ENCODE data around the gene CDC42EP2. TPM values are rescaled to one million over a fixed set of nuclear protein-coding genes. Genes with fewer than 3 reads are reported as not detected.
"Not testable (repeated sequence)": the region's sequence is repeated elsewhere in the genome, so short reads cannot be mapped to it uniquely, and the experiment has no call there.

Gene CDC42EP2
- total RNA-seq, 3 donors from 2014 or later = 11.3 to 20.8 (median 13.4) TPM

DNA sequence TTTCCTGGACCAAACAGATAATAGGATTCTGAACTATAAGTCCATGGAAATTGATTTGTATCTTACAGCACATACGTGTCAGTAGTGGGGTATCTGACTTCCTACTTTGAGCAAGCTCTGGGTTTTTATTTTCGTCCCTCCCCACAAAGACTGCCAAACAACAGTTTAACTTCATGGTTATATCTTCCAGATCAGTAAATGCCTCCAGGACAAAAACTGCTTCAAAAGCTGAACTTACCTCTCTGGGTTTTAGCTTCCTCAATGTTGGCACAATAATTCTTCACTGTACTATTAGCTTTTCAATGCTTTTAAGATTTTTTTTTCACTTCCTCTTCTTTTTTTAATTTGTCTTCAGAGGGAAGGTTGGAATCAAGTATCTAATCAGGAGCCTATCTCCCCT is 14.8 kb downstream of the CDC42EP2 start:
- Histone ChIP-seq H3K4me1 (peaks cover 0 to 2% of the 10 kb centered on the region in 2 donors), H3K9me3 (no peaks in the 10 kb centered on the region), H3K27me3 (no peaks in the 10 kb centered on the region), H3K36me3 (no peaks in the 10 kb centered on the region), H3K4me3 (peak overlapping the region in 2 of 3 donors; percentile 17 to 30), H3K27ac (peak overlapping the region; percentile 58 to 63)
- DNase-seq (ENCODE audit: low spot score in 2 of 2) = no peak
- intact Hi-C loops (cut with DNase I; ENCODE audit: low total_unique reads) = no loop called here
- TF ChIP-seq, protein P1, sequence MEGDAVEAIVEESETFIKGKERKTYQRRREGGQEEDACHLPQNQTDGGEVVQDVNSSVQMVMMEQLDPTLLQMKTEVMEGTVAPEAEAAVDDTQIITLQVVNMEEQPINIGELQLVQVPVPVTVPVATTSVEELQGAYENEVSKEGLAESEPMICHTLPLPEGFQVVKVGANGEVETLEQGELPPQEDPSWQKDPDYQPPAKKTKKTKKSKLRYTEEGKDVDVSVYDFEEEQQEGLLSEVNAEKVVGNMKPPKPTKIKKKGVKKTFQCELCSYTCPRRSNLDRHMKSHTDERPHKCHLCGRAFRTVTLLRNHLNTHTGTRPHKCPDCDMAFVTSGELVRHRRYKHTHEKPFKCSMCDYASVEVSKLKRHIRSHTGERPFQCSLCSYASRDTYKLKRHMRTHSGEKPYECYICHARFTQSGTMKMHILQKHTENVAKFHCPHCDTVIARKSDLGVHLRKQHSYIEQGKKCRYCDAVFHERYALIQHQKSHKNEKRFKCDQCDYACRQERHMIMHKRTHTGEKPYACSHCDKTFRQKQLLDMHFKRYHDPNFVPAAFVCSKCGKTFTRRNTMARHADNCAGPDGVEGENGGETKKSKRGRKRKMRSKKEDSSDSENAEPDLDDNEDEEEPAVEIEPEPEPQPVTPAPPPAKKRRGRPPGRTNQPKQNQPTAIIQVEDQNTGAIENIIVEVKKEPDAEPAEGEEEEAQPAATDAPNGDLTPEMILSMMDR (IDR thresholded peaks at IDR 0.05) = no peak
- no peak for TF ChIP-seq POLR2AphosphoS5 (IDR thresholded peaks at IDR 0.05)
- TF ChIP-seq POLR2A (IDR thresholded peaks at IDR 0.05) = no peak

DNA sequence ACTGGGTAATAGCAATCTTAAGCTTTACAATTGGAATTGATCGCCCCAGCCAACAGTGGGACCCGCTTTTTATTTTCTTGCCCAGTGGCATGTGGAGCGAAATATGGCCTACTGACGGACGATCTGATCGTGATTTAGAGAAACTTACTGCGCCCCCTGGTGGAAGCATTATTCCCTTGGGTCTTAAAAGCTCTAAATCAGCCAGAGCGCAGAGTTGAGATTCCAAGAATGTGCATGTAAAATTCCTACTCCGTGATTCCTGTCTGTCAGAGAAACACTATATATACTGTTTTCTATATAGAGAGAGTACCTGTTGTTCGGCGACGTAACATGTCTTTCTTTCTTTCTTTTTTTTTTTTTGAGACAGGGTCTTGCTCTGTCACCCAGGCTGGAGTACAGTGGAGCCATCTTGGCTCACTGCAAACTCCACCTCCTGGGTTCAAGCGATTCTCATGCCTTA is 15.3 kb downstream of the CDC42EP2 start:
- Histone ChIP-seq H3K4me1 (peaks cover 0 to 7% of the 10 kb centered on the region in 2 donors), H3K9me3 (no peaks in the 10 kb centered on the region), H3K36me3 (no peaks in the 10 kb centered on the region), H3K4me3 (peak overlapping the region in 2 of 3 donors; percentile 17 to 30), H3K27ac (peak overlapping the region; percentile 58 to 63), H3K27me3 (no peaks in the 10 kb centered on the region)
- intact Hi-C loops (cut with DNase I; ENCODE audit: low total_unique reads) = no loop called here
- DNase-seq (ENCODE audit: low spot score in 2 of 2) = peak; percentile 82 to 86
- TF ChIP-seq, protein P1 (IDR thresholded peaks at IDR 0.05) = peak; percentile 84 to 93 (median 86)
- no peak for TF ChIP-seq POLR2A (IDR thresholded peaks at IDR 0.05)

DNA sequence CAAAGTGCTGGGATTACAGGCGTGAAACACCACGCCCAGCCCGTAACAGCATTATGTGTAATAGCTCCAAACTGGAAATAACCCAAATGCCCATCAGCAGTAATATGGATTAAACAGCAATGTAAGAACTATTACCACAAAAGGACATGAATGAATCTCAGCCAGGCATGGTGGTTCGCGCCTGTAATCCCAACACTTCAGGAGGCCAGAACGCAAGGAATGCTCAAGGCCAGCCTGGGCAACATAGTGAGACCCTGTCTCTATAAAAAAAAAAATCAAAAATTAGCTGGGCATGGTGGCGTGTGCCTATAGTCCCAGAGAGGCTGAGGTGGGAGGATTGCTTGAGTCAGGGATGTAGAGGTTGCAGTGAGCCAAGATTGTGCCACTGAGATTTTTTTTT is 15.9 kb downstream of the CDC42EP2 start:
- no peak for DNase-seq (ENCODE audit: low spot score in 2 of 2)
- no peaks in the 10 kb centered on the region for H3K9me3 ChIP-seq
- no peaks in the 10 kb centered on the region for H3K27me3 ChIP-seq
- H3K4me3 ChIP-seq = no peak overlapping the region
- intact Hi-C loops (cut with DNase I; ENCODE audit: low total_unique reads) = no loop called here
- H3K4me1 ChIP-seq = peaks cover 0 to 13% of the 10 kb centered on the region in 2 donors
- H3K27ac ChIP-seq = peak overlapping the region in 1 of 2 donors; percentile 21
- TF ChIP-seq POLR2A (IDR thresholded peaks at IDR 0.05) (no peak), POLR2AphosphoS5 (IDR thresholded peaks at IDR 0.05) (no peak)
- TF ChIP-seq, protein P1 (IDR thresholded peaks at IDR 0.05) = no peak
- no peaks in the 10 kb centered on the region for H3K36me3 ChIP-seq

DNA sequence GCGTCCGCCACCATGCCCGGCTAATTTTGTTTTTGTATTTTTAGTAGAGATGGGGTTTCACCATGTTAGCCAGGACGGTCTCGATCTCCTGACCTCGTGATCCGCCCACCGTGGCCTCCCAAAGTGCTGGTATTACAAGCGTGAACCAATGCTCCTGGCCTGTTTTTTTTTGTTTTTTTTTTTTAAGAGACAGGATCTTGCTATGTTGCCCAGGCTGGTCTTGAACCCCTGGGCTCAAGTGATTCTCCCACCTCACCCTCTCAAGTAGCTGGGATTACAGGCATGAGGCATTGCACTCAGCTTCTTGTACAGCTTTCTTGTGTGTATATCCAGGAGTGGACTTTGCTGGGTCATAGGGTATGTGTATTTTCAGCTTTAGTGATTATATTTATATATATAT is 17.9 kb downstream of the CDC42EP2 start:
- H3K27ac ChIP-seq; H3K9me3 ChIP-seq; intact Hi-C loops (cut with DNase I; ENCODE audit: low total_unique reads); H3K4me3 ChIP-seq; DNase-seq (ENCODE audit: low spot score in 2 of 2); H3K36me3 ChIP-seq; H3K27me3 ChIP-seq: not testable (repeated sequence)
- peaks cover 0 to 17% of the 10 kb centered on the region in 2 donors for H3K4me1 ChIP-seq

DNA sequence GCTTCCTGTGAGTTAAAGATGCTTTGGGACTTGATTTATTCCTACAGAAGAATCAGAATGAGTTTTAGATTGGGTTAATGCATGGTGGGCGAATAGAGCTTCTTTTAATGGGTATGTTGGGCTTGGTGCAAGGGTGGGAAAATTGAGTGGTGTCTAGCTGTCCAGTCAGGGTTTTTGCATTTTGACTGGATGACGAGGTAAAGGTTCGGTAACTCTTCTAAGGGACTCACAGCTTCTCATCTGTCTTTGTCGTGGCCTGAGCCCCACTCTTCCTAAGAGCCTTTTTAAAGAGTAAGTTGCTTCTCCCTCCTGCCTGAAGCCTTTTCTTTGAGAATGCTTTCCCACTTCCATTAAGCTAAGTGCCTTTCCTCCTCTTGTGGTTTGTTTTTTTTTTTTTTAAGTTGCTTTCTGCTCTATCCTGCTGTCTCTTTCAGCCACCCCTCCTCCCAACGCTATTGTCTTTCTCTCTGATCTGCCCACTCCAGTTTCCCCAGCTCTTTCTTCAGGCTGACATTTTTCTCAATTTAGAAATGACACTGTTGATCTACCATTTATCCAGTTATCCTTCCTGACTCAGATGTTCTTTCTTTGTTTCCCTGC is 20.1 kb downstream of the CDC42EP2 start:
- DNase-seq (ENCODE audit: low spot score in 2 of 2) = no peak
- Histone ChIP-seq H3K36me3 (no peaks in the 10 kb centered on the region), H3K4me1 (peaks cover 0 to 17% of the 10 kb centered on the region in 2 donors), H3K27me3 (no peaks in the 10 kb centered on the region), H3K4me3 (peak overlapping the region; percentile 82 to 95 (median 89)), H3K9me3 (no peaks in the 10 kb centered on the region), H3K27ac (peak overlapping the region; percentile 89 to 93)
- intact Hi-C loops (cut with DNase I; ENCODE audit: low total_unique reads) = no loop called here
- TF ChIP-seq POLR2AphosphoS5 (IDR thresholded peaks at IDR 0.05) (no peak), POLR2A (IDR thresholded peaks at IDR 0.05) (no peak)
- TF ChIP-seq, protein P1 (IDR thresholded peaks at IDR 0.05) = no peak
